ENCODE measurements around the gene C19orf38. TPM values are rescaled to one million over a fixed set of nuclear protein-coding genes. Genes with fewer than 3 reads are reported as not detected.

C19orf38 gene
- total and polyA plus RNA-seq, 9 of the 15 experiments (the other 6 are each of a cell fraction or from before 2014, with no cell fraction given), result 0.14 to 0.18 TPM; not detected in 7

DNA sequence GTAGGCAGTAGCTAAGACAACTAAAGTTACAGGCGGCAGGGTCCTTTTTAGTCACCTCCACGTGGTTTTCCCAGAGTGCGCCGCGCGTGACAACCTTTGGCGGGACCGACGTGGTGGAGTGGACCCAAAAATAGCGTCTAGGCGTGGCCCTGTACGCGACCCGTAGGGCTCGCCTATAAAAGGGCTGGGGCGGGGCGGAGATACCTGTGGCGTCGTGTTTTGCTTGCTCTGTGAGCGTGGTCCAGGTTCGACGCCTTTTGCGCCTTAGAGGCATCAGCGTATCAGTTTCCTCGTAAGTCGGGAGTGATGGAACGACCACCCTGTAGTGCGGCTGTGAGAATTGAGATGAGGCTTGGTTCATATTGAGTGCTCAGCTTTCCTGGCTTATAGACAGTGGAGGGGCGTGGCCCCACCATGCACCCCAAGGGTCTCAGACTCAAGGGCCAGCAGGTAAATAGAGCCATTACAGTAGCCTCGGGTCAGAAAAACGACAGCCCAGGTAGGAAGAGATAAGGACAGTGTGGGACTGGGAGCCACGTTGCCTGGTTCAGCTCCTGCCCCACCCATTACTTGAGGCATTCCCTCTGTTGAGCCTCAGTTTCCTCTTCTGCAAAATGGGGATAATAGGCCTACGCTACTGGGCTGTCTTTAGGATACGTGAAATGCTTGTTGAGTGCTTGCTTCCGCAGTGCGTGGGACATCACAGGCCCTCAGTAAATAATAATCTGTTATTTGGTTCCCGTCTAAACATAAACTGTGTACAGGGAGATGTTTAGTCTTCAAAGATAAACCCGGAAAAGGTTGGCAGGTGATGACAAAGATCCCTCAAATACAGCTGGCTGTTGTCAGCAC lies 11.5 kb upstream of the C19orf38 start (continued):
- peak; percentile 40 for TF ChIP-seq KDM5B (IDR thresholded peaks at IDR 0.05; ENCODE audit: insufficient replicate concordance, low read depth, low read length)
- no peak for TF ChIP-seq HNRNPL (IDR thresholded peaks at IDR 0.05; ENCODE audit: low read depth, low read length)
- TF ChIP-seq CEBPB (tag; IDR thresholded peaks at IDR 0.05), result no peak
- TF ChIP-seq, protein P1, sequence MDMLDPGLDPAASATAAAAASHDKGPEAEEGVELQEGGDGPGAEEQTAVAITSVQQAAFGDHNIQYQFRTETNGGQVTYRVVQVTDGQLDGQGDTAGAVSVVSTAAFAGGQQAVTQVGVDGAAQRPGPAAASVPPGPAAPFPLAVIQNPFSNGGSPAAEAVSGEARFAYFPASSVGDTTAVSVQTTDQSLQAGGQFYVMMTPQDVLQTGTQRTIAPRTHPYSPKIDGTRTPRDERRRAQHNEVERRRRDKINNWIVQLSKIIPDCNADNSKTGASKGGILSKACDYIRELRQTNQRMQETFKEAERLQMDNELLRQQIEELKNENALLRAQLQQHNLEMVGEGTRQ (CRISPR knock-in tag; IDR thresholded peaks at IDR 0.05), result peak; percentile 95
- no peak for TF ChIP-seq ZNF174 (CRISPR knock-in tag; IDR thresholded peaks at IDR 0.05)
- TF ChIP-seq HCFC1 (IDR thresholded peaks at IDR 0.05; ENCODE audit: low read depth, low read length), result peak; percentile 76
- TF ChIP-seq, protein P2, sequence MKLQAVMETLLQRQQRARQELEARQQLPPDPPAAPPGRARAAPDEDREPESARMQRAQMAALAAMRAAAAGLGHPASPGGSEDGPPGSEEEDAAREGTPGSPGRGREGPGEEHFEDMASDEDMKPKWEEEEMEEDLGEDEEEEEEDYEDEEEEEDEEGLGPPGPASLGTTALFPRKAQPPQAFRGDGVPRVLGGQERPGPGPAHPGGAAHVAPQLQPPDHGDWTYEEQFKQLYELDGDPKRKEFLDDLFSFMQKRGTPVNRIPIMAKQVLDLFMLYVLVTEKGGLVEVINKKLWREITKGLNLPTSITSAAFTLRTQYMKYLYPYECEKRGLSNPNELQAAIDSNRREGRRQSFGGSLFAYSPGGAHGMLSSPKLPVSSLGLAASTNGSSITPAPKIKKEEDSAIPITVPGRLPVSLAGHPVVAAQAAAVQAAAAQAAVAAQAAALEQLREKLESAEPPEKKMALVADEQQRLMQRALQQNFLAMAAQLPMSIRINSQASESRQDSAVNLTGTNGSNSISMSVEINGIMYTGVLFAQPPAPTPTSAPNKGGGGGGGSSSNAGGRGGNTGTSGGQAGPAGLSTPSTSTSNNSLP (IDR thresholded peaks at IDR 0.05; ENCODE audit: borderline replicate concordance, low read depth, low read length), result no peak
- no peak for TF ChIP-seq PCBP2 (IDR thresholded peaks at IDR 0.05; ENCODE audit: low read depth, low read length, poor library complexity, severe bottlenecking)
- TF ChIP-seq, protein P3, sequence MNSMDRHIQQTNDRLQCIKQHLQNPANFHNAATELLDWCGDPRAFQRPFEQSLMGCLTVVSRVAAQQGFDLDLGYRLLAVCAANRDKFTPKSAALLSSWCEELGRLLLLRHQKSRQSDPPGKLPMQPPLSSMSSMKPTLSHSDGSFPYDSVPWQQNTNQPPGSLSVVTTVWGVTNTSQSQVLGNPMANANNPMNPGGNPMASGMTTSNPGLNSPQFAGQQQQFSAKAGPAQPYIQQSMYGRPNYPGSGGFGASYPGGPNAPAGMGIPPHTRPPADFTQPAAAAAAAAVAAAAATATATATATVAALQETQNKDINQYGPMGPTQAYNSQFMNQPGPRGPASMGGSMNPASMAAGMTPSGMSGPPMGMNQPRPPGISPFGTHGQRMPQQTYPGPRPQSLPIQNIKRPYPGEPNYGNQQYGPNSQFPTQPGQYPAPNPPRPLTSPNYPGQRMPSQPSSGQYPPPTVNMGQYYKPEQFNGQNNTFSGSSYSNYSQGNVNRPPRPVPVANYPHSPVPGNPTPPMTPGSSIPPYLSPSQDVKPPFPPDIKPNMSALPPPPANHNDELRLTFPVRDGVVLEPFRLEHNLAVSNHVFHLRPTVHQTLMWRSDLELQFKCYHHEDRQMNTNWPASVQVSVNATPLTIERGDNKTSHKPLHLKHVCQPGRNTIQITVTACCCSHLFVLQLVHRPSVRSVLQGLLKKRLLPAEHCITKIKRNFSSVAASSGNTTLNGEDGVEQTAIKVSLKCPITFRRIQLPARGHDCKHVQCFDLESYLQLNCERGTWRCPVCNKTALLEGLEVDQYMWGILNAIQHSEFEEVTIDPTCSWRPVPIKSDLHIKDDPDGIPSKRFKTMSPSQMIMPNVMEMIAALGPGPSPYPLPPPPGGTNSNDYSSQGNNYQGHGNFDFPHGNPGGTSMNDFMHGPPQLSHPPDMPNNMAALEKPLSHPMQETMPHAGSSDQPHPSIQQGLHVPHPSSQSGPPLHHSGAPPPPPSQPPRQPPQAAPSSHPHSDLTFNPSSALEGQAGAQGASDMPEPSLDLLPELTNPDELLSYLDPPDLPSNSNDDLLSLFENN (IDR thresholded peaks at IDR 0.05; ENCODE audit: low read depth in 2 of 2, low read length in 2 of 2), result peak in 1 of 2 experiments; percentile 50; a peak in 1 of 4 replicates
- TF ChIP-seq, protein P4, sequence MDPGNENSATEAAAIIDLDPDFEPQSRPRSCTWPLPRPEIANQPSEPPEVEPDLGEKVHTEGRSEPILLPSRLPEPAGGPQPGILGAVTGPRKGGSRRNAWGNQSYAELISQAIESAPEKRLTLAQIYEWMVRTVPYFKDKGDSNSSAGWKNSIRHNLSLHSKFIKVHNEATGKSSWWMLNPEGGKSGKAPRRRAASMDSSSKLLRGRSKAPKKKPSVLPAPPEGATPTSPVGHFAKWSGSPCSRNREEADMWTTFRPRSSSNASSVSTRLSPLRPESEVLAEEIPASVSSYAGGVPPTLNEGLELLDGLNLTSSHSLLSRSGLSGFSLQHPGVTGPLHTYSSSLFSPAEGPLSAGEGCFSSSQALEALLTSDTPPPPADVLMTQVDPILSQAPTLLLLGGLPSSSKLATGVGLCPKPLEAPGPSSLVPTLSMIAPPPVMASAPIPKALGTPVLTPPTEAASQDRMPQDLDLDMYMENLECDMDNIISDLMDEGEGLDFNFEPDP (CRISPR knock-in tag; IDR thresholded peaks at IDR 0.05), result no peak
- TF ChIP-seq HMGN3 (IDR thresholded peaks at IDR 0.05; ENCODE audit: borderline replicate concordance, extremely low read depth, insufficient read length, low read depth, low read length), result no peak
- peak; percentile 83 for TF ChIP-seq KLF16 (IDR thresholded peaks at IDR 0.05)
- peak; percentile 44; the same call in 1 of the 2 replicates for TF ChIP-seq CHD2 (IDR thresholded peaks at IDR 0.05; ENCODE audit: low read depth, low read length)
- no peak for TF ChIP-seq U2AF1 (optimal IDR thresholded peaks at IDR 0.05; ENCODE audit: low read depth, low read length)
- peak; percentile 26 for TF ChIP-seq MEIS2 (IDR thresholded peaks at IDR 0.05; ENCODE audit: partially characterized antibody)
- TF ChIP-seq, protein P5, sequence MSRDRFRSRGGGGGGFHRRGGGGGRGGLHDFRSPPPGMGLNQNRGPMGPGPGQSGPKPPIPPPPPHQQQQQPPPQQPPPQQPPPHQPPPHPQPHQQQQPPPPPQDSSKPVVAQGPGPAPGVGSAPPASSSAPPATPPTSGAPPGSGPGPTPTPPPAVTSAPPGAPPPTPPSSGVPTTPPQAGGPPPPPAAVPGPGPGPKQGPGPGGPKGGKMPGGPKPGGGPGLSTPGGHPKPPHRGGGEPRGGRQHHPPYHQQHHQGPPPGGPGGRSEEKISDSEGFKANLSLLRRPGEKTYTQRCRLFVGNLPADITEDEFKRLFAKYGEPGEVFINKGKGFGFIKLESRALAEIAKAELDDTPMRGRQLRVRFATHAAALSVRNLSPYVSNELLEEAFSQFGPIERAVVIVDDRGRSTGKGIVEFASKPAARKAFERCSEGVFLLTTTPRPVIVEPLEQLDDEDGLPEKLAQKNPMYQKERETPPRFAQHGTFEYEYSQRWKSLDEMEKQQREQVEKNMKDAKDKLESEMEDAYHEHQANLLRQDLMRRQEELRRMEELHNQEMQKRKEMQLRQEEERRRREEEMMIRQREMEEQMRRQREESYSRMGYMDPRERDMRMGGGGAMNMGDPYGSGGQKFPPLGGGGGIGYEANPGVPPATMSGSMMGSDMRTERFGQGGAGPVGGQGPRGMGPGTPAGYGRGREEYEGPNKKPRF (IDR thresholded peaks at IDR 0.05; ENCODE audit: low read depth, low read length), result no peak

Measured in K562 (cell line).